ENCODE data around the gene IER5L.

GRCh38 chr9:129146441-129146941 lies 31.6 kb downstream of the IER5L start:
- TF ChIP-seq CTCF (IDR thresholded peaks at IDR 0.05) = no peak
- peak in 1 of 2 donors; percentile 28 for TF ChIP-seq POLR2A (IDR thresholded peaks at IDR 0.05)

Measured in tibial nerve (tissue), 3 donors.